Suprapubic skin (tissue), 4 donors: ENCODE measurements around the gene UTP3.
"Not testable (repeated sequence)": the region's sequence is repeated elsewhere in the genome, so short reads cannot be mapped to it uniquely, and the experiment has no call there.

Experiments used
- EP300 ChIP-seq: sonication (generic); formaldehyde crosslinking; IDR thresholded peaks from one replicate; pipeline ENCODE4 v1.6.1; 2017; ENCODE audit warnings: antibody characterized with exemption
- POLR2A ChIP-seq, 2 donors: fragments of 450-650 bp; IDR thresholded peaks; one replicate each; pipeline ENCODE4 v1.6.1; 2017; ENCODE audit warnings: antibody characterized with exemption in 2 of 2, mild to moderate bottlenecking in 2 of 2, moderate library complexity in 2 of 2
- POLR2AphosphoS5 ChIP-seq, 3 donors: sonication (generic); formaldehyde crosslinking; IDR thresholded peaks; one replicate each; pipeline ENCODE4 v1.6.1; 2017; ENCODE audit warnings: antibody characterized with exemption in 3 of 3
- TF ChIP-seq, protein P1 (sequence below), 2 donors: fragments of 200-600 bp in 1 of 2; fragments of 450-650 bp in 1 of 2; sonication (generic) in 1 of 2; IDR thresholded peaks; one replicate each; pipeline ENCODE4 v1.5.1; 2016 to 2019; ENCODE audit warnings: antibody characterized with exemption in 2 of 2, mild to moderate bottlenecking in 1 of 2, moderate library complexity in 1 of 2

DNA sequence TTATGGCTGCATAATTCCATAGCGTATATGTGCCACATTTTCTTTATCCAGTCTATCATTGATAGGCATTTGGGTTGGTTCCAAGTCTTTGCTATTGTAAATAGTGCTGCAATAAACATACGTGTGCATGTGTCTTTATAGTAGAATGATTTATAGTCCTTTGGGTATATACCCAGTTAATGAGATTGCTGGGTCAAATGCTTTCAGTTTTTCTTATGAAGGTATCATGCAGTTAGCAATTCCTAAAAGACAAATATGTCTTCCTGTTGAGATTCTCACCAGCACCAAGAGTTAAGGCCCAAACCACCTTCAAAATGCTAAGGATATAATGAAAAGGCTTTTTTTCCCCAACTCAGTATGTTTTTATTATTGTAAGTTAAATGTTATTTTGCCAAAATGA is 14.3 kb downstream of the UTP3 start:
- TF ChIP-seq, protein P1, sequence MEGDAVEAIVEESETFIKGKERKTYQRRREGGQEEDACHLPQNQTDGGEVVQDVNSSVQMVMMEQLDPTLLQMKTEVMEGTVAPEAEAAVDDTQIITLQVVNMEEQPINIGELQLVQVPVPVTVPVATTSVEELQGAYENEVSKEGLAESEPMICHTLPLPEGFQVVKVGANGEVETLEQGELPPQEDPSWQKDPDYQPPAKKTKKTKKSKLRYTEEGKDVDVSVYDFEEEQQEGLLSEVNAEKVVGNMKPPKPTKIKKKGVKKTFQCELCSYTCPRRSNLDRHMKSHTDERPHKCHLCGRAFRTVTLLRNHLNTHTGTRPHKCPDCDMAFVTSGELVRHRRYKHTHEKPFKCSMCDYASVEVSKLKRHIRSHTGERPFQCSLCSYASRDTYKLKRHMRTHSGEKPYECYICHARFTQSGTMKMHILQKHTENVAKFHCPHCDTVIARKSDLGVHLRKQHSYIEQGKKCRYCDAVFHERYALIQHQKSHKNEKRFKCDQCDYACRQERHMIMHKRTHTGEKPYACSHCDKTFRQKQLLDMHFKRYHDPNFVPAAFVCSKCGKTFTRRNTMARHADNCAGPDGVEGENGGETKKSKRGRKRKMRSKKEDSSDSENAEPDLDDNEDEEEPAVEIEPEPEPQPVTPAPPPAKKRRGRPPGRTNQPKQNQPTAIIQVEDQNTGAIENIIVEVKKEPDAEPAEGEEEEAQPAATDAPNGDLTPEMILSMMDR (IDR thresholded peaks at IDR 0.05) = not testable (repeated sequence)
- TF ChIP-seq EP300; POLR2A (IDR thresholded peaks at IDR 0.05); POLR2AphosphoS5 (IDR thresholded peaks at IDR 0.05): not testable (repeated sequence)
